KMS-11 (cell line): ENCODE data around the gene NTRK3.

Experiments
- H2AFZ ChIP-seq: fragments of 200-600 bp; sonication (generic); 2 replicates; pipeline ENCODE4 v1.6.1; 2016; ENCODE audit warnings: antibody characterized with exemption, mixed run types, low read depth
- H3K27ac ChIP-seq: fragments of 200-600 bp; sonication (generic); 2 replicates; pipeline ENCODE4 v1.6.1; 2016; ENCODE audit warnings: mild to moderate bottlenecking, mixed run types
- H3K27me3 ChIP-seq: fragments of 200-600 bp; sonication (generic); 2 replicates; pipeline ENCODE4 v1.6.1; 2017; ENCODE audit warnings: mild to moderate bottlenecking, low read depth, mixed run types, moderate library complexity; ENCODE audit not compliant: insufficient read depth
- H3K36me3 ChIP-seq: fragments of 200-600 bp; sonication (generic); 2 replicates; pipeline ENCODE4 v1.6.1; 2017; ENCODE audit warnings: mild to moderate bottlenecking, mixed run types; ENCODE audit not compliant: insufficient read depth
- H3K4me1 ChIP-seq: fragments of 200-600 bp; sonication (generic); 2 replicates; pipeline ENCODE4 v1.6.1; 2016; ENCODE audit warnings: mild to moderate bottlenecking, low read depth, mixed run types; ENCODE audit not compliant: poor library complexity, severe bottlenecking
- H3K4me2 ChIP-seq: fragments of 200-600 bp; sonication (generic); 2 replicates; pipeline ENCODE4 v1.7.0; 2016; ENCODE audit warnings: mild to moderate bottlenecking, mixed run types
- H3K4me3 ChIP-seq: fragments of 200-600 bp; sonication (generic); IDR thresholded peaks from 2 replicates; pipeline ENCODE4 v1.6.1; 2017; ENCODE audit warnings: low read depth, low read length, mixed read lengths; ENCODE audit not compliant: insufficient read depth
- H3K79me2 ChIP-seq: fragments of 200-600 bp; sonication (generic); 2 replicates; pipeline ENCODE4 v1.6.1; 2016; ENCODE audit warnings: low read depth, mixed run types; ENCODE audit not compliant: insufficient read depth
- H3K9ac ChIP-seq: fragments of 200-600 bp; sonication (generic); 2 replicates; pipeline ENCODE4 v1.6.1; 2016; ENCODE audit warnings: mild to moderate bottlenecking, mixed run types
- H4K20me1 ChIP-seq: fragments of 200-600 bp; sonication (generic); 2 replicates; pipeline ENCODE4 v1.6.1; 2016; ENCODE audit warnings: mild to moderate bottlenecking, mixed run types; ENCODE audit not compliant: insufficient read depth
- TF ChIP-seq, protein P1 (sequence below): fragments of 200-600 bp; sonication (generic); conservative IDR thresholded peaks from 2 replicates; pipeline ENCODE4 v1.6.1; 2017; ENCODE audit warnings: low read depth, mild to moderate bottlenecking, antibody characterized with exemption, low read length, moderate library complexity, mixed read lengths

The NTRK3 gene

GRCh38 chr15:88120026-88120425, 136.5 kb downstream of the NTRK3 start:
- Histone ChIP-seq H3K27me3 (no peaks in the 10 kb centered on the region), H3K79me2 (no peaks in the 10 kb centered on the region), H3K36me3 (no peaks in the 10 kb centered on the region), H3K9ac (no peak overlapping the region), H3K27ac (no peak overlapping the region), H3K4me1 (no peaks in the 10 kb centered on the region), H4K20me1 (no peaks in the 10 kb centered on the region), H3K4me2 (no peak overlapping the region), H3K4me3 (no peak overlapping the region), H2AFZ (no peak overlapping the region)
- TF ChIP-seq, protein P1, sequence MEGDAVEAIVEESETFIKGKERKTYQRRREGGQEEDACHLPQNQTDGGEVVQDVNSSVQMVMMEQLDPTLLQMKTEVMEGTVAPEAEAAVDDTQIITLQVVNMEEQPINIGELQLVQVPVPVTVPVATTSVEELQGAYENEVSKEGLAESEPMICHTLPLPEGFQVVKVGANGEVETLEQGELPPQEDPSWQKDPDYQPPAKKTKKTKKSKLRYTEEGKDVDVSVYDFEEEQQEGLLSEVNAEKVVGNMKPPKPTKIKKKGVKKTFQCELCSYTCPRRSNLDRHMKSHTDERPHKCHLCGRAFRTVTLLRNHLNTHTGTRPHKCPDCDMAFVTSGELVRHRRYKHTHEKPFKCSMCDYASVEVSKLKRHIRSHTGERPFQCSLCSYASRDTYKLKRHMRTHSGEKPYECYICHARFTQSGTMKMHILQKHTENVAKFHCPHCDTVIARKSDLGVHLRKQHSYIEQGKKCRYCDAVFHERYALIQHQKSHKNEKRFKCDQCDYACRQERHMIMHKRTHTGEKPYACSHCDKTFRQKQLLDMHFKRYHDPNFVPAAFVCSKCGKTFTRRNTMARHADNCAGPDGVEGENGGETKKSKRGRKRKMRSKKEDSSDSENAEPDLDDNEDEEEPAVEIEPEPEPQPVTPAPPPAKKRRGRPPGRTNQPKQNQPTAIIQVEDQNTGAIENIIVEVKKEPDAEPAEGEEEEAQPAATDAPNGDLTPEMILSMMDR = no peak

- Histone ChIP-seq H3K4me1 (no peaks in the 10 kb centered on the region), H4K20me1 (no peaks in the 10 kb centered on the region), H2AFZ (no peak overlapping the region)
These were observed 137.8 kb downstream of the NTRK3 start for GRCh38 chr15:88118741-88119140.

GRCh38 chr15:88118035-88118434, 138.5 kb downstream of the NTRK3 start:
- Histone ChIP-seq H3K36me3 (no peaks in the 10 kb centered on the region), H4K20me1 (no peaks in the 10 kb centered on the region), H3K27me3 (no peaks in the 10 kb centered on the region), H3K4me1 (no peaks in the 10 kb centered on the region), H3K4me3 (no peak overlapping the region), H3K27ac (no peak overlapping the region), H3K4me2 (no peak overlapping the region), H3K79me2 (no peaks in the 10 kb centered on the region), H3K9ac (no peak overlapping the region), H2AFZ (no peak overlapping the region)
- TF ChIP-seq, protein P1 = no peak

More at GRCh38 chr15:88118741-88119140, 137.8 kb downstream of the NTRK3 start:
- Histone ChIP-seq H3K27ac (no peak overlapping the region), H3K79me2 (no peaks in the 10 kb centered on the region), H3K36me3 (no peaks in the 10 kb centered on the region), H3K4me3 (no peak overlapping the region), H3K27me3 (no peaks in the 10 kb centered on the region), H3K9ac (no peak overlapping the region), H3K4me2 (no peak overlapping the region)
- TF ChIP-seq, protein P1 = no peak

GRCh38 chr15:88115486-88116152, 140.9 kb downstream of the NTRK3 start:
- Histone ChIP-seq H3K36me3 (no peaks in the 10 kb centered on the region), H3K79me2 (no peaks in the 10 kb centered on the region), H3K27ac (no peak overlapping the region), H3K4me3 (no peak overlapping the region), H3K4me2 (no peak overlapping the region), H3K4me1 (no peaks in the 10 kb centered on the region), H4K20me1 (no peaks in the 10 kb centered on the region), H3K27me3 (no peaks in the 10 kb centered on the region), H3K9ac (no peak overlapping the region), H2AFZ (no peak overlapping the region)
- TF ChIP-seq, protein P1 = no peak
